Testis (tissue), 2 donors: Measurements from ENCODE around the gene C11orf52.

Source experiments
- POLR2A ChIP-seq: fragments of 450-650 bp; IDR thresholded peaks from one replicate; pipeline ENCODE4 v1.6.1; 2017; ENCODE audit warnings: antibody characterized with exemption, mild to moderate bottlenecking, moderate library complexity
- TF ChIP-seq, protein P1 (sequence below), 3 experiments: fragments of 450-650 bp in 2 of 3; fragments of 200-600 bp in 1 of 3; sonication (generic) in 1 of 3; IDR thresholded peaks; one replicate each; pipeline ENCODE4 v1.5.1; 2016 to 2019; ENCODE audit warnings: antibody characterized with exemption in 3 of 3, mild to moderate bottlenecking in 2 of 3, moderate library complexity in 1 of 3

DNA sequence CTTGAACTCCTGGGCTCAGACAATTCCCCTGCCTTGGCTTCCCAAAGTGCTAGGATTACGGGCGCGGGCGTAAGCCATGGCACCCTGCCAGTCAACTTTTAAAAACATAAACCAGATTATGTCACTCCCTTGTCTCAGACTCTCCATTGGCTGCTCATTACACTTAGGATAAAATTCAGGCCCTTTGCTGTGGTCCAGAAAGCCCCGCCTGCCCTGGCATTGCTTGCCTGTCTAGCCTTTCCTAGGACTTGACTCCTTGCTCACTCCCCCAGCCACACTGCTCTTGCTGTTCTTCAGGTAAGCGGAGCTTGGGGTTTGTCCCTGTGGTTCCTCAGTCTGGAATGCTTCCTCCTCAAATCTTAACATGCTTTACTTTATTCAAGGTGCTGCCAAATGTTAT is 48.9 kb downstream of the C11orf52 start:
- TF ChIP-seq, protein P1, sequence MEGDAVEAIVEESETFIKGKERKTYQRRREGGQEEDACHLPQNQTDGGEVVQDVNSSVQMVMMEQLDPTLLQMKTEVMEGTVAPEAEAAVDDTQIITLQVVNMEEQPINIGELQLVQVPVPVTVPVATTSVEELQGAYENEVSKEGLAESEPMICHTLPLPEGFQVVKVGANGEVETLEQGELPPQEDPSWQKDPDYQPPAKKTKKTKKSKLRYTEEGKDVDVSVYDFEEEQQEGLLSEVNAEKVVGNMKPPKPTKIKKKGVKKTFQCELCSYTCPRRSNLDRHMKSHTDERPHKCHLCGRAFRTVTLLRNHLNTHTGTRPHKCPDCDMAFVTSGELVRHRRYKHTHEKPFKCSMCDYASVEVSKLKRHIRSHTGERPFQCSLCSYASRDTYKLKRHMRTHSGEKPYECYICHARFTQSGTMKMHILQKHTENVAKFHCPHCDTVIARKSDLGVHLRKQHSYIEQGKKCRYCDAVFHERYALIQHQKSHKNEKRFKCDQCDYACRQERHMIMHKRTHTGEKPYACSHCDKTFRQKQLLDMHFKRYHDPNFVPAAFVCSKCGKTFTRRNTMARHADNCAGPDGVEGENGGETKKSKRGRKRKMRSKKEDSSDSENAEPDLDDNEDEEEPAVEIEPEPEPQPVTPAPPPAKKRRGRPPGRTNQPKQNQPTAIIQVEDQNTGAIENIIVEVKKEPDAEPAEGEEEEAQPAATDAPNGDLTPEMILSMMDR (IDR thresholded peaks at IDR 0.05), result no peak
- TF ChIP-seq POLR2A, result no peak
